B cell (primary cell): ENCODE measurements around the gene GSG1.

Experiments
- CTCF ChIP-seq: fragments of 200-600 bp; IDR thresholded peaks from one replicate; pipeline ENCODE4 v1.8.0; 2022; ENCODE audit warnings: antibody characterized with exemption, mild to moderate bottlenecking
- EZH2 ChIP-seq: IDR thresholded peaks from 2 replicates; pipeline ENCODE4 v1.6.1; 2012; ENCODE audit warnings: borderline replicate concordance, low read depth, mild to moderate bottlenecking, moderate library complexity, low read length; ENCODE audit not compliant: insufficient read depth, poor library complexity, severe bottlenecking

GRCh38 chr12:13091832-13092231 lies 11.6 kb downstream of the GSG1 start:
- TF ChIP-seq EZH2 (no peak), CTCF (no peak)
